Activated T-helper 2 cell treated with anti-CD3 and anti-CD28 coated beads, Interferon-gamma antibody, Interleukin-2, Interleukin-4, amounts not matched to agents 10 μg/mL and 5 μg/mL and 100 μg/mL, durations not matched to agents 14 hours and 24 hours and 36 hours (primary cell): Measurements from ENCODE around the gene ELOVL3. TPM values are rescaled to one million over a fixed set of nuclear protein-coding genes. Genes with fewer than 3 reads are reported as not detected.

Experiments used
- DNase-seq: peaks from one replicate; pipeline ENCODE4 v3.0.0; 2021; ENCODE audit warnings: low spot score
- H3K27ac Mint-ChIP-seq: one replicate; pipeline ENCODE4 v1.8.0; 2021; ENCODE audit warnings: mixed read lengths
- H3K27me3 Mint-ChIP-seq: one replicate; pipeline ENCODE4 v1.8.0; 2021; ENCODE audit warnings: low read depth, mixed read lengths
- H3K36me3 Mint-ChIP-seq: one replicate; pipeline ENCODE4 v1.8.0; 2021; ENCODE audit warnings: low read depth, mixed read lengths
- H3K4me1 Mint-ChIP-seq: one replicate; pipeline ENCODE4 v1.8.0; 2021; ENCODE audit warnings: low read depth, mixed read lengths
- H3K4me3 Mint-ChIP-seq: one replicate; pipeline ENCODE4 v1.8.0; 2021; ENCODE audit warnings: low read depth, mild to moderate bottlenecking, moderate library complexity, mixed read lengths
- H3K9me3 Mint-ChIP-seq: one replicate; pipeline ENCODE4 v1.8.0; 2021; ENCODE audit warnings: mixed read lengths
- intact Hi-C: fragments of 100-400 bp; cut with micrococcal nuclease; formaldehyde crosslinking; loops from one replicate; pipeline ENCODE4 v1.15.1; 2023
- total RNA-seq: library from RNA; stranded (reverse); gene quantifications from 2 replicates; pipeline ENCODE4 v1.2.3, GENCODE V29; 2022

ELOVL3 gene
- total RNA-seq, 1 donor from 2014 or later, result not detected

GRCh38 chr10:102231357-102232318 is 5.5 kb downstream of the ELOVL3 start:
- intact Hi-C loops, result loop anchor here (1.0 to 2.0 kb wide), 4 partner anchors 10 to 191 kb away; partner anchors contain the start of gene PITX3
- no peaks in the 10 kb centered on the region for H3K9me3 Mint-ChIP-seq
- peaks cover 9% of the 10 kb centered on the region for H3K4me1 Mint-ChIP-seq
- DNase-seq, result peak; percentile 69
- H3K36me3 Mint-ChIP-seq, result no peaks in the 10 kb centered on the region
- H3K4me3 Mint-ChIP-seq, result peak overlapping the region; percentile 62
- peaks cover 55% of the 10 kb centered on the region for H3K27me3 Mint-ChIP-seq
- no peak overlapping the region for H3K27ac Mint-ChIP-seq

GRCh38 chr10:102233997-102234396 is 7.9 kb downstream of the ELOVL3 start:
- Mint-ChIP-seq H3K27ac (no peak overlapping the region), H3K9me3 (no peaks in the 10 kb centered on the region), H3K4me1 (peaks cover 5% of the 10 kb centered on the region), H3K36me3 (no peaks in the 10 kb centered on the region), H3K27me3 (peaks cover 53% of the 10 kb centered on the region), H3K4me3 (no peak overlapping the region)
- intact Hi-C loops, result no loop called here
- no peak for DNase-seq

GRCh38 chr10:102234888-102235597 is 8.9 kb downstream of the ELOVL3 start:
- peaks cover 2% of the 10 kb centered on the region for H3K4me1 Mint-ChIP-seq
- no peak overlapping the region for H3K4me3 Mint-ChIP-seq
- no peak for DNase-seq
- no peaks in the 10 kb centered on the region for H3K9me3 Mint-ChIP-seq
- peaks cover 53% of the 10 kb centered on the region for H3K27me3 Mint-ChIP-seq
- no peaks in the 10 kb centered on the region for H3K36me3 Mint-ChIP-seq
- H3K27ac Mint-ChIP-seq, result no peak overlapping the region
- intact Hi-C loops, result no loop called here

- Mint-ChIP-seq H3K4me3 (no peak overlapping the region), H3K27ac (no peak overlapping the region), H3K4me1 (no peaks in the 10 kb centered on the region), H3K9me3 (no peaks in the 10 kb centered on the region), H3K36me3 (no peaks in the 10 kb centered on the region), H3K27me3 (peaks cover 57% of the 10 kb centered on the region)
- intact Hi-C loops, result no loop called here
- DNase-seq, result no peak
These were observed 9.5 kb downstream of the ELOVL3 start for GRCh38 chr10:102235598-102235920.

- Mint-ChIP-seq H3K27ac (no peak overlapping the region), H3K36me3 (no peaks in the 10 kb centered on the region), H3K4me3 (no peak overlapping the region), H3K4me1 (peaks cover 2% of the 10 kb centered on the region), H3K9me3 (no peaks in the 10 kb centered on the region), H3K27me3 (peaks cover 60% of the 10 kb centered on the region)
- intact Hi-C loops, result no loop called here
- DNase-seq, result no peak
These were observed 9.9 kb downstream of the ELOVL3 start for GRCh38 chr10:102236006-102236405.

- H3K4me1 Mint-ChIP-seq, result peaks cover 8% of the 10 kb centered on the region
- H3K27me3 Mint-ChIP-seq, result peaks cover 64% of the 10 kb centered on the region
- H3K9me3 Mint-ChIP-seq, result no peaks in the 10 kb centered on the region
- H3K4me3 Mint-ChIP-seq, result no peak overlapping the region
- no peak for DNase-seq
- no peaks in the 10 kb centered on the region for H3K36me3 Mint-ChIP-seq
- H3K27ac Mint-ChIP-seq, result no peak overlapping the region
- intact Hi-C loops, result no loop called here
These were observed 11.7 kb downstream of the ELOVL3 start for GRCh38 chr10:102237711-102238252.

DNA sequence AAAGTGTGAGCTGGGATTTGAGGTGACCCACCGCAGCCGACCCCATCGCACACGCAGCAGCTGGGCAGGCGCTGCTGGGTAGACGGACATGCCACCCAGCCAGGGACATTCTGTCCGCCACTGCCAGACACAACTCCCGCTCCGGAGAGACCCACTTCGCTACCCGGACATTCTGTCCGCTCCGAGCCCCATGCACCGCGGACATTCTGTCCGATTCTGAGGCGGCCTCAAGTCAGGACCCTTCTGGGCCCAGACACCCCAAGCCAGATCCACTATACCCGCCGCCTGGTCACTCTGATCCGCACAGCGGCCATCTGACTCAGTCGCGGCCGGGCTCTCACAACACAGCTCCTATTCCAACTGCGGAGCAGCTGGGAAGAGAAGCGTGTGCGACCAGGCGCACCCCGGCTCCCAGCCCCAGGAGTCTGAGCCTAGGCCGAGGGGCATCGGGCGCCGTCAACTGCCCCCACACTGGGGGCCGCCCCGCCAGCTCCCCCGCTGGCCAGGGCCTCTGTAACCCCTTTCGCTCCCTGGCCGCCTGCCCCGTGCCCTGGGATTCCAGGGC is 14.4 kb downstream of the ELOVL3 start:
- peaks cover 3% of the 10 kb centered on the region for H3K36me3 Mint-ChIP-seq
- peaks cover 16% of the 10 kb centered on the region for H3K4me1 Mint-ChIP-seq
- no peak overlapping the region for H3K27ac Mint-ChIP-seq
- intact Hi-C loops, result loop anchor here (1.0 to 2.0 kb wide), 2 partner anchors 9 to 262 kb away; partner anchors contain the start of genes ACTR1A and SUFU
- no peak for DNase-seq
- H3K27me3 Mint-ChIP-seq, result peaks cover 56% of the 10 kb centered on the region
- peak overlapping the region; percentile 49 for H3K4me3 Mint-ChIP-seq
- no peaks in the 10 kb centered on the region for H3K9me3 Mint-ChIP-seq

GRCh38 chr10:102241032-102241443 is 14.9 kb downstream of the ELOVL3 start:
- H3K27ac Mint-ChIP-seq, result no peak overlapping the region
- DNase-seq, result no peak

DNA sequence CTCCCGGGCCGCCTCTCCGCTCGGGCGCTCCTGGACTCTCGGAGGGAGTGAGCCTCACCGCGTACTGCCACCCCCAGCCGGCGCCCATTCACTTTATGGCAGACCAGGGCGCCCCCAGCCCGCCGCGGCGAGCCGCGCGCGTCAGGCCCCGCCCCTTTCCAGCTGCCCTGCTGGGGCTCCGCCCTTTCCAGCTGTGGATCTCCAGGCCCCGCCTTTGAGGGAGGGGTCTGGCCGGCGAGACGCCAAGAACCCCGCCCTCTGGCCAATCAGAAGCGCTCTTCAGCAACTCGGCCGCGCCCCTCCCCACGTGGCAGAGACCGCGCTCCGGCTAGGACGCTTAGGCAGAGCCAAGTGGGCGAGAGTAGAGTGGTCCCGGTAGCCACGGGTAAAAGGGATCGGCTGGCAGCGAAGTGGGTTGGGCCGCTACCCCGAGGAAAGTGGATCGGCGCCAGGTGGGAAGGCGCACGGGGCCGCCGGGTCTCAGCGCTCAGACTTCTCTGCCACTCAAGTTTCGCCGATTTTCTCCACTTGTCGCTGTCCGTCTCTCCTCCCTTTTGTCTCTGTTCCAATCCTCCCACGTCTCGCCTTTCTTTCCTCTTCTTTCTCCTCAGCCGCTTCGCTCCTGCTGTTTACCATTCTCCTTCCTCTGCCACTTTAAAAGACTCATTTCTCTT is 15.5 kb downstream of the ELOVL3 start, which contains the start of gene PITX3:
Gene PITX3 (minus strand): TSS at position 69 of the 674 bp plus-strand sequence. CDS start 9,432 bp downstream, outside the sequence.
- H3K4me1 Mint-ChIP-seq, result peaks cover 23% of the 10 kb centered on the region
- DNase-seq, result peak; percentile 91
- peaks cover 47% of the 10 kb centered on the region for H3K27me3 Mint-ChIP-seq
- H3K9me3 Mint-ChIP-seq, result no peaks in the 10 kb centered on the region
- H3K36me3 Mint-ChIP-seq, result peaks cover 10% of the 10 kb centered on the region
- H3K27ac Mint-ChIP-seq, result peak within 1 kb of the TSS; percentile 15
- peak within 1 kb of the TSS; percentile 80 for H3K4me3 Mint-ChIP-seq
- intact Hi-C loops, result loop anchor here (1.0 to 2.0 kb wide), 2 partner anchors 10 to 261 kb away; partner anchors contain the start of genes ACTR1A and SUFU

More at GRCh38 chr10:102241032-102241443, 14.9 kb downstream of the ELOVL3 start:
- H3K27me3 Mint-ChIP-seq, result peaks cover 52% of the 10 kb centered on the region
- H3K4me3 Mint-ChIP-seq, result peak overlapping the region; percentile 49
- intact Hi-C loops, result loop anchor here (1.0 to 2.0 kb wide), 2 partner anchors 10 to 262 kb away; partner anchors contain the start of genes ACTR1A and SUFU
- peaks cover 18% of the 10 kb centered on the region for H3K4me1 Mint-ChIP-seq
- no peaks in the 10 kb centered on the region for H3K9me3 Mint-ChIP-seq
- H3K36me3 Mint-ChIP-seq, result peaks cover 6% of the 10 kb centered on the region

GRCh38 chr10:102242118-102242485 is 16.0 kb downstream of the ELOVL3 start:
- Mint-ChIP-seq H3K9me3 (no peaks in the 10 kb centered on the region), H3K27ac (peak overlapping the region; percentile 15), H3K4me1 (peaks cover 29% of the 10 kb centered on the region), H3K36me3 (peaks cover 16% of the 10 kb centered on the region), H3K4me3 (peak overlapping the region; percentile 80), H3K27me3 (peaks cover 42% of the 10 kb centered on the region)
- intact Hi-C loops, result no loop called here
- no peak for DNase-seq

- H3K36me3 Mint-ChIP-seq, result peaks cover 26% of the 10 kb centered on the region
- H3K4me1 Mint-ChIP-seq, result peaks cover 39% of the 10 kb centered on the region
- intact Hi-C loops, result no loop called here
- no peak for DNase-seq
- H3K9me3 Mint-ChIP-seq, result no peaks in the 10 kb centered on the region
- H3K27me3 Mint-ChIP-seq, result peaks cover 34% of the 10 kb centered on the region
- H3K27ac Mint-ChIP-seq, result no peak overlapping the region
- no peak overlapping the region for H3K4me3 Mint-ChIP-seq
These were observed 17.2 kb downstream of the ELOVL3 start for GRCh38 chr10:102243309-102243708.
